ENCODE measurements around the gene SORCS3.

SORCS3 gene

GRCh38 chr10:104811166-104811565, 170.1 kb downstream of the SORCS3 start:
- no peak overlapping the region for H3K4me3 ChIP-seq (ENCODE audit: low read depth, low read length)
- TF ChIP-seq CTCF (IDR thresholded peaks at IDR 0.05; ENCODE audit: low read depth, low read length), result no peak

- TF ChIP-seq CTCF (IDR thresholded peaks at IDR 0.05; ENCODE audit: low read depth, low read length), result no peak
- H3K4me3 ChIP-seq (ENCODE audit: low read depth, low read length), result no peak overlapping the region
Measured at GRCh38 chr10:104816501-104816900, 175.4 kb downstream of the SORCS3 start.

- no peak overlapping the region for H3K4me3 ChIP-seq (ENCODE audit: low read depth, low read length)
- TF ChIP-seq CTCF (IDR thresholded peaks at IDR 0.05; ENCODE audit: low read depth, low read length), result no peak
Measured at GRCh38 chr10:104819731-104820130, 178.6 kb downstream of the SORCS3 start.

GRCh38 chr10:104822088-104822487, 181.0 kb downstream of the SORCS3 start:
- no peak overlapping the region for H3K4me3 ChIP-seq (ENCODE audit: low read depth, low read length)
- no peak for TF ChIP-seq CTCF (IDR thresholded peaks at IDR 0.05; ENCODE audit: low read depth, low read length)

GRCh38 chr10:104824380-104825006, 183.4 kb downstream of the SORCS3 start:
- no peak for TF ChIP-seq CTCF (IDR thresholded peaks at IDR 0.05; ENCODE audit: low read depth, low read length)
- H3K4me3 ChIP-seq (ENCODE audit: low read depth, low read length), result no peak overlapping the region

- H3K4me3 ChIP-seq (ENCODE audit: low read depth, low read length), result no peak overlapping the region
- no peak for TF ChIP-seq CTCF (IDR thresholded peaks at IDR 0.05; ENCODE audit: low read depth, low read length)
Measured at GRCh38 chr10:104831272-104831671, 190.2 kb downstream of the SORCS3 start.

GRCh38 chr10:104834580-104834979, 193.5 kb downstream of the SORCS3 start:
- TF ChIP-seq CTCF (IDR thresholded peaks at IDR 0.05; ENCODE audit: low read depth, low read length), result no peak

More at GRCh38 chr10:104834580-104834979, 193.5 kb downstream of the SORCS3 start:
- H3K4me3 ChIP-seq (ENCODE audit: low read depth, low read length), result no peak overlapping the region

Measured in WI38 (cell line).